EL (cell line): Measurements from ENCODE around the gene UVSSA.

ENCODE experiments used
- DNase-seq: peaks from one replicate; pipeline ENCODE4 v3.0.0-alpha.2; 2016

The UVSSA gene

GRCh38 chr4:1398681-1399507 is 51.9 kb downstream of the UVSSA start:
- no peak for DNase-seq

GRCh38 chr4:1399508-1400190 is 52.6 kb downstream of the UVSSA start:
- DNase-seq = no peak

GRCh38 chr4:1400191-1400805 is 53.3 kb downstream of the UVSSA start:
- no peak for DNase-seq

- no peak for DNase-seq
These were observed 53.9 kb downstream of the UVSSA start for GRCh38 chr4:1400831-1401408.

GRCh38 chr4:1401409-1402020 is 54.5 kb downstream of the UVSSA start:
- DNase-seq = no peak

GRCh38 chr4:1402021-1402515 is 55.1 kb downstream of the UVSSA start:
- no peak for DNase-seq

- DNase-seq = no peak
These were observed 55.6 kb downstream of the UVSSA start for GRCh38 chr4:1402516-1403091.

- DNase-seq = no peak
These were observed 56.2 kb downstream of the UVSSA start for GRCh38 chr4:1403177-1403583.

- DNase-seq = no peak
These were observed 56.9 kb downstream of the UVSSA start for GRCh38 chr4:1403591-1404572.

- DNase-seq = no peak
These were observed 57.7 kb downstream of the UVSSA start for GRCh38 chr4:1404573-1405253.

GRCh38 chr4:1405254-1405635 is 58.2 kb downstream of the UVSSA start:
- DNase-seq = no peak

- no peak for DNase-seq
These were observed 58.8 kb downstream of the UVSSA start for GRCh38 chr4:1405636-1406393.

GRCh38 chr4:1406394-1406980 is 59.5 kb downstream of the UVSSA start, which contains the start of gene NKX1-1:
TSS of gene NKX1-1 (minus strand) at chr4:1406442. CDS start at chr4:1406442, 0 bp downstream.
- DNase-seq = no peak

- no peak for DNase-seq
These were observed 60.1 kb downstream of the UVSSA start for GRCh38 chr4:1406981-1407656.

- DNase-seq = no peak
These were observed 60.8 kb downstream of the UVSSA start for GRCh38 chr4:1407657-1408333.

GRCh38 chr4:1408418-1408817 is 61.4 kb downstream of the UVSSA start:
- DNase-seq = no peak

- DNase-seq = no peak
These were observed 62.1 kb downstream of the UVSSA start for GRCh38 chr4:1409079-1409478.
